Kidney (tissue), 14 donors: ENCODE measurements around the gene ADAMTS12. TPM values are rescaled to one million over a fixed set of nuclear protein-coding genes. Genes with fewer than 3 reads are reported as not detected.

Source experiments
- DNase-seq, 5 donors: peaks; one replicate each; pipeline ENCODE4 v3.0.0-alpha.2; 2013 to 2020
- FAIRE-seq: peaks from 2 replicates; lab custom pipeline; 2012; peaks lifted over from hg19 to GRCh38; lab: Jason Lieb, UNC
- H3K27ac ChIP-seq, 2 donors: one replicate each; pipeline ENCODE4 v1.7.0; 2013; ENCODE audit warnings: low read depth in 2 of 2, low read length in 2 of 2, inconsistent platforms in 1 of 2
- H3K27me3 ChIP-seq: one replicate; pipeline ENCODE4 v1.7.1; 2013; ENCODE audit warnings: low read length, inconsistent platforms; ENCODE audit not compliant: control insufficient read depth, insufficient read depth
- H3K36me3 ChIP-seq, 3 donors: one replicate each; pipeline versions ENCODE4 v1.7.0 to v1.7.1; 2013; ENCODE audit warnings: low read length in 3 of 3, control low read depth in 1 of 3, inconsistent platforms in 1 of 3; ENCODE audit not compliant: insufficient read depth in 3 of 3, control insufficient read depth in 2 of 3
- H3K4me1 ChIP-seq, 3 donors: one replicate each; pipeline versions ENCODE4 v1.7.0 to v1.7.1; 2013; ENCODE audit warnings: low read length in 3 of 3, inconsistent platforms in 1 of 3, low read depth in 1 of 3; ENCODE audit not compliant: control insufficient read depth in 2 of 3, insufficient read depth in 2 of 3
- H3K4me3 ChIP-seq, 3 donors: one replicate each; pipeline versions ENCODE4 v1.7.0 to v1.8.1; 2013; ENCODE audit warnings: low read length in 3 of 3, control low read depth in 1 of 3, inconsistent platforms in 1 of 3
- H3K9ac ChIP-seq, 3 donors: one replicate each; pipeline versions ENCODE4 v1.7.0 to v1.7.1; 2013; ENCODE audit warnings: low read length in 3 of 3, control low read depth in 1 of 3, inconsistent platforms in 1 of 3
- H3K9me3 ChIP-seq, 3 donors: one replicate each; pipeline versions ENCODE4 v1.7.0 to v1.7.1; 2013; ENCODE audit warnings: low read length in 3 of 3, control low read depth in 1 of 3, inconsistent platforms in 1 of 3; ENCODE audit not compliant: control insufficient read depth in 2 of 3, insufficient read depth in 1 of 3
- intact Hi-C: fragments of 100-400 bp; cut with DNase I; formaldehyde crosslinking; loops from one replicate; pipeline ENCODE4 v1.11.1; 2022
- polyA plus RNA-seq: library from polyadenylated mRNA; stranded (reverse); fragments of 350-450 nt; fragmentation: Illumina TruSeq; extraction: RNeasy Lipid Tissue Mini Kit (QIAGEN cat#74804); gene quantifications from one replicate; pipeline ENCODE4 v1.2.3, GENCODE V29; 2014; ENCODE audit warnings: low read depth, low replicate concordance; ENCODE audit not compliant: insufficient read depth
- total RNA-seq: library from RNA; stranded (reverse); fragmentation: NEBNext Ultra II Directional; extraction: Animal tissue kit (Norgen Biotek cat#: 25700); gene quantifications from one replicate; pipeline ENCODE4 v1.2.1, GENCODE V29; 2021
- TF ChIP-seq, protein P1 (sequence below): IDR thresholded peaks from 3 replicates; pipeline ENCODE4 v1.5.1; 2012; ENCODE audit warnings: mild to moderate bottlenecking, moderate library complexity, borderline replicate concordance; ENCODE audit not compliant: insufficient read depth; ENCODE audit errors: extremely low read depth
- donor health status: control.
- donor health status: control.
- donor health status: control.
- donor health status: control.
- donor health status: control.
- donor health status: DM: yes; HTN: yes; CAD: no.
- donor health status: Normal renal cell carcinoma (clear cell type).

ADAMTS12 gene
- total and polyA plus RNA-seq, 2 donors from 2014 or later, result 0.75 to 2.0 TPM

DNA sequence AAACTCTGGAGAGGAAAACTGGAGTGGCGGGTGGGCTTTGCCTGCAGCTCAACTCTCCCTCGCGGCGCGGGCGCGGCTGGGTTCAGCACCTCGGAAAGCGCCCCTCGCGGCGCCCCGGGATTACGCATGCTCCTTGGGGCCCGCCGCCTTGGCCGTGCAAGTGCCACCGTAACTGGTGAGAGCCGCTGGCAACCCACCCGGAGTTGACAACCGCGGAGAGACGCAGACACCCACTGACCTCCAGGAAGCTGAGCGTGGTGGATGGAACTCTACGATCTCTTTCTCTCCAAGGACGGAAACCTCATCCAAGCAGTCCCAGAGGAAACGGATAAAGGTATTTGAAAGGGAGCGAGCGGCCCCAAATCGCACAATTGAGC, 44.2 kb upstream of the ADAMTS12 start:
- intact Hi-C loops, result no loop called here
- TF ChIP-seq, protein P1, sequence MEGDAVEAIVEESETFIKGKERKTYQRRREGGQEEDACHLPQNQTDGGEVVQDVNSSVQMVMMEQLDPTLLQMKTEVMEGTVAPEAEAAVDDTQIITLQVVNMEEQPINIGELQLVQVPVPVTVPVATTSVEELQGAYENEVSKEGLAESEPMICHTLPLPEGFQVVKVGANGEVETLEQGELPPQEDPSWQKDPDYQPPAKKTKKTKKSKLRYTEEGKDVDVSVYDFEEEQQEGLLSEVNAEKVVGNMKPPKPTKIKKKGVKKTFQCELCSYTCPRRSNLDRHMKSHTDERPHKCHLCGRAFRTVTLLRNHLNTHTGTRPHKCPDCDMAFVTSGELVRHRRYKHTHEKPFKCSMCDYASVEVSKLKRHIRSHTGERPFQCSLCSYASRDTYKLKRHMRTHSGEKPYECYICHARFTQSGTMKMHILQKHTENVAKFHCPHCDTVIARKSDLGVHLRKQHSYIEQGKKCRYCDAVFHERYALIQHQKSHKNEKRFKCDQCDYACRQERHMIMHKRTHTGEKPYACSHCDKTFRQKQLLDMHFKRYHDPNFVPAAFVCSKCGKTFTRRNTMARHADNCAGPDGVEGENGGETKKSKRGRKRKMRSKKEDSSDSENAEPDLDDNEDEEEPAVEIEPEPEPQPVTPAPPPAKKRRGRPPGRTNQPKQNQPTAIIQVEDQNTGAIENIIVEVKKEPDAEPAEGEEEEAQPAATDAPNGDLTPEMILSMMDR, result no peak
- H3K4me3 ChIP-seq, result peak overlapping the region; percentile 51 to 61 (median 55)

DNA sequence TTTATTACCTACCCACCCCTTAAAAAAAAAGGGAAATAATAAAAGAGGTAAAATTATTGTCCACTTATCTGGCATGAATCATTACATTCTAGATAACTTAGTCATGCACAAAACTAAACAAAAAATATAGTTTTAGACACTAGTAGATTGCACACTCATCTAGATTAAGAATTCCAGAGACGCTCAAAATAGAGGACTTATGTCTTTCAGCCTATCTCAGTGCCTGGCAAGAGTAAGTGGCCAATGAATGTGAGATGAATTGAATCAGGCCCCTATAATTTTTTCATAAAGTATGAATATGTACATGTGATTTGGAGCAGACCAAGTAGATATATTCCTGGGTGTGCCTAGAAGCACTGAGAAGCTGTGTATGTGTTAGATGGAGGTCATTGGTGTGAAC, 42.4 kb upstream of the ADAMTS12 start:
- Histone ChIP-seq H3K9ac (no peak overlapping the region), H3K4me3 (no peak overlapping the region), H3K9me3 (no peaks in the 10 kb centered on the region), H3K4me1 (peaks cover 0 to 13% (median 10%) of the 10 kb centered on the region in 3 donors), H3K27me3 (peaks cover 16% of the 10 kb centered on the region), H3K27ac (no peak overlapping the region), H3K36me3 (no peaks in the 10 kb centered on the region)
- intact Hi-C loops, result no loop called here
- FAIRE-seq (no peak), DNase-seq (no peak)
- TF ChIP-seq, protein P1, result no peak

More for the DNA sequence above, 44.2 kb upstream of the ADAMTS12 start:
- FAIRE-seq, result no peak
- Histone ChIP-seq H3K27me3 (peaks cover 27% of the 10 kb centered on the region), H3K36me3 (no peaks in the 10 kb centered on the region), H3K9me3 (no peaks in the 10 kb centered on the region), H3K27ac (no peak overlapping the region), H3K4me1 (peaks cover 0 to 13% (median 10%) of the 10 kb centered on the region in 3 donors), H3K9ac (no peak overlapping the region)
- peak; percentile 81 to 90 (median 87) for DNase-seq

DNA sequence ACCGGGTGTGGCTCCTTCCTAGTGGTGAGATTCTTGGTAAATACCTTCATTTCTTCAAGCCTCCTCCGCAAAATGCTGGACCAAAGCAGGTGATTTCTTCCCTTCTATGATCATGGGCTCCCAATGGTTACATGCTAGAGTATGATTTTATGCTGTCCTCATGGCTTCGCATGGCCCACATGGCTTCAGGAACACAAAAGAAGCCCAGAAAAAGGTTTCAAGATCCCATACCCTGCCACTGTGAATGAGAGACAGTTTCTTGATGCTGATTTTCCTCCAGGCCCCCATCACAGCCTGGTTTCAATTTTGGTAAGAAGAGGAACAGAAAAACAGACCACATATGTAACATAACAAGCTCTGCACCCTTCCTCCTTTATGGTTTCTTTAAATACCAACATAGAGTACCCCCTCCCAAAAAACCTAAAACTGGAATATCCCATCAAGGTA, 42.0 kb upstream of the ADAMTS12 start:
- Histone ChIP-seq H3K4me3 (no peak overlapping the region), H3K9ac (no peak overlapping the region), H3K27ac (no peak overlapping the region), H3K36me3 (no peaks in the 10 kb centered on the region), H3K27me3 (peaks cover 14% of the 10 kb centered on the region), H3K4me1 (peaks cover 0 to 13% (median 10%) of the 10 kb centered on the region in 3 donors), H3K9me3 (no peaks in the 10 kb centered on the region)
- no peak for DNase-seq
- TF ChIP-seq, protein P1, result no peak
- intact Hi-C loops, result no loop called here
- FAIRE-seq, result no peak

DNA sequence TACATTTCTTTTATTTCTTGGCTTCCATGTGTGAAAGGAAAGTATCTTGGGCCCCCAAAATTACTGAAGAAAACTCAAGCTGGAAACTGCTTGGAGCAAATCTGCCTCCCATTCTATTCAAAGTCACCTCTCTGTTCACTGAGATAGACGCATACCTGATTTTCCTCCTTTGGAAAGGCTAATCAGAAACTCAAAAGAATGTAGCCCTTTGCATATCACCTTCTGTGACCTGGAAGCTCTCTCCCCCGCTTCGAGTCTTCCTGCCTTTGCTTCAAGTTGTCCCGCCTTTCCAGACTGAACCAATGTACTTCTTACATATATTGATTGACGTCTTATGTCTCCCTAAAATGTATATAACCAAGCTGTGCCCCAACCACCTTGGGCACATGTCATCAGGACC, 39.3 kb upstream of the ADAMTS12 start:
- Histone ChIP-seq H3K4me1 (peaks cover 0 to under 1% (median under 1%) of the 10 kb centered on the region in 3 donors), H3K4me3 (no peak overlapping the region), H3K9ac (no peak overlapping the region), H3K27me3 (no peaks in the 10 kb centered on the region), H3K36me3 (no peaks in the 10 kb centered on the region), H3K27ac (no peak overlapping the region), H3K9me3 (no peaks in the 10 kb centered on the region)
- no peak for FAIRE-seq
- no peak for DNase-seq
- intact Hi-C loops, result no loop called here
- TF ChIP-seq, protein P1, result no peak
